Skeletal muscle satellite cell (primary cell): ENCODE measurements around the gene RNF113A.

Experiments
- H3K27me3 ChIP-seq: 2 replicates; pipeline ENCODE4 v1.7.0; 2013; ENCODE audit warnings: low read length; ENCODE audit not compliant: control insufficient read depth, insufficient read depth
- H3K36me3 ChIP-seq: 2 replicates; pipeline ENCODE4 v1.7.0; 2013; ENCODE audit warnings: mild to moderate bottlenecking, control low read depth, low read length; ENCODE audit not compliant: insufficient read depth
- H3K4me1 ChIP-seq: 2 replicates; pipeline ENCODE4 v1.7.0; 2013; ENCODE audit warnings: low read length; ENCODE audit not compliant: control insufficient read depth, insufficient read depth
- H3K4me2 ChIP-seq: 2 replicates; pipeline ENCODE4 v1.7.0; 2013; ENCODE audit warnings: mild to moderate bottlenecking, low read length
- H3K4me3 ChIP-seq: 2 replicates; pipeline ENCODE4 v1.7.0; 2013; ENCODE audit warnings: low read length
- H3K9ac ChIP-seq: 2 replicates; pipeline ENCODE4 v1.7.0; 2013; ENCODE audit warnings: mild to moderate bottlenecking, low read depth, low read length, moderate library complexity
- H3K9me3 ChIP-seq: replicated peaks from 2 replicates; pipeline ENCODE4 v1.7.0; 2013; ENCODE audit warnings: mild to moderate bottlenecking, control low read depth, low read length

Gene RNF113A

DNA sequence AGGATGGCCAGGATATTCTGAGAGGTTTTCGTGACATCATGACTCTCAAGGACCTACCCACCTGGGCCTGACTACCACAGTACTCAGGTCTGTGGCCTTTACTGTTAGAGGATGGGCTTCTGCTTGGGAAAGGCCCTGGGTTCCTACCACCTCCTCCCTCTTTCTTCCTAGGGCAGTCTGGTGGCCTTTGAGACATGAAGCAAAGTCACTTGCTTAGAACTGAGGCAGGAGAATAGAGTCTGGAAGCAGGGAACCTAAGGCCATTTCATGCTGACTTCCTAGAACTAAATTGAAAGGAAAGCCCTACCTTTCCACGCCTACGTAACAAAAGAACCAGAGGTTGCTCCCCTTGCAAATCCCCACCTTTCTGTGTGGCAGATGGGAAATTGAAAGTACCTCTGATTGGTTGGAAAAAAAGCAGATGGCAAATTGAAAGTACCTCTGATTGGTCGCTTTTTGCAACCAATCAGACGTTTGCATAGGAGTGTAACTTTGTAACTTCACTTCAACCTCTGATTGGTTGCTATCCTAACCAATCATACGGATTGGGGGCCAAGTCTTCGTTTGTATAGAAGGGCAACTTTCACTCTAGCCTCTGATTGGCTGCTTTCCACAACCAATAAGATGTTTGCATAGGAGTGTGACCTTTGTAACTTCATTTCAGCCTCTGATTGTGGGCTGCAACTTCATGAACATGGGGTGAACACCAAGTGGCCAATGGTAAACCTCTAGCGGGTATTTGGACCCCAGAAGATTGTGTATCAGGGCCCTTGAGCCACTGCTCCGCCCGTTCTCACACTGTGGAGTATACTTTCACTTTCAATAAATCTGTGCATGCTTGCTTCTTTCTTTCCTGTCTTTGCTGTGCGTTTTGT is 14.3 kb upstream of the RNF113A start:
- Histone ChIP-seq H3K4me3 (no peak overlapping the region), H3K36me3 (no peaks in the 10 kb centered on the region), H3K9ac (no peak overlapping the region), H3K27me3 (no peaks in the 10 kb centered on the region), H3K9me3 (no peaks in the 10 kb centered on the region), H3K4me2 (no peak overlapping the region), H3K4me1 (no peaks in the 10 kb centered on the region)

DNA sequence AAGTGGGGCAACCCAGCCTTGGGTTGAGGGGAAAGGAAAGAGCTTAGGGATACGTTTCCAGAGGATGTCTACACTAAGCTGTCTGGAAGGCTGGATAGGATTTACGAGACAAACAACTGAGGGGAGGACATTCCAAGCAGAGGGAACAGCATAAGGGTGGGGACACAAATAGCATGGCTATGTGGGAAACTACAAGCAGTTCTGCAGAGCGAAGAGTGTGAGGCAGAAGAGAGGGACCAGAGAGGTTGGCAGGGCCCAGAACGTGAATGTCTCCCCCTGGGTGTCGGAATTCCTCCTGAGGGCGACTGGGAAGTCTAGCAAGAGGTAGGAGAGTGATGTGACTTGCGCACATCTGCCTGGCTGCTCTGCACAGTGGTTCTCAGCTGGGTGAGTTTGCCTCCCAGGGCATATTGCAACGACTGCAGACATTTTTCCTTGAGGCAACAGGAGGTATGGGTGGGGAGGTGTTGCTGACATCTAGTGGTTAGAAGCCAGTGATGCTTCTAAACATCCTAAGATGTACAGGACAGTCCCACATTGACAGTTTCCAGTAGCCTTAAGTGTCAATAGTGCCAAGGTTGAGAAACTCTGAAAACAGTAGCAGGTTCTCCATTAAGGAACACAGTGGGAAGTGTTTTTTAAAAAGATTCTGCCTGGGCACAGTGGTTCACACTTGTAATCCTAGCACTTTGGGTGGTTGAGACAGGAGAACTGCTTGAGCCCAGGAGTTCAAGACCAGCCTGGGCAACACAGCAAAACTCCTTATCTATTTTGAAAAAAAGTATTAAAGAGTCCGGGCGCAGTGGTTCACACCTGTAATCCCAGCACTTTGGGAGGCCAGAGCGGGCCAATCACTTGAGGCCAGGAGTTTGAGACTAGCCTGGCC is 9.3 kb upstream of the RNF113A start:
- Histone ChIP-seq H3K36me3 (no peaks in the 10 kb centered on the region), H3K27me3 (no peaks in the 10 kb centered on the region), H3K4me3 (no peak overlapping the region), H3K9me3 (no peaks in the 10 kb centered on the region), H3K4me2 (no peak overlapping the region), H3K9ac (no peak overlapping the region), H3K4me1 (no peaks in the 10 kb centered on the region)

DNA sequence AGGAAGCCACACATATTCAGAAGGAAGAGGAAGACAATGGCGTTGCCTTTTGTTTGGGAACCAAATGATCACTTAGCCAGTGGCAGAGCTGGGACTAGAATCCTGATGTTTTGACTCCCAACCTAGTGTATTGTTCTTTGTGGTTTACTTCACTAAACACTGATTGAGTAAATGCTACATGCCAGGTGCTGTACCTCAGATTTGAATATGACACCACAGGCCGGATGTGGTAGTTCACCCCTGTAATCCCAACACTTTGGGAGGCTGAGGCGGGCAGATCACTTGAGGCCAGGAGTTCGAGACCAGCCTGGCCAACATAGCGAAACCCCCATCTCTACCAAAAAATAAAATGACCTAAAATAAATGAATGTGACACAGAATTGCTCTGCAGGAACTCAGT is 8.5 kb upstream of the RNF113A start:
- Histone ChIP-seq H3K4me1 (no peaks in the 10 kb centered on the region), H3K36me3 (no peaks in the 10 kb centered on the region), H3K4me3 (no peak overlapping the region), H3K9ac (no peak overlapping the region), H3K9me3 (no peaks in the 10 kb centered on the region), H3K4me2 (no peak overlapping the region), H3K27me3 (no peaks in the 10 kb centered on the region)

DNA sequence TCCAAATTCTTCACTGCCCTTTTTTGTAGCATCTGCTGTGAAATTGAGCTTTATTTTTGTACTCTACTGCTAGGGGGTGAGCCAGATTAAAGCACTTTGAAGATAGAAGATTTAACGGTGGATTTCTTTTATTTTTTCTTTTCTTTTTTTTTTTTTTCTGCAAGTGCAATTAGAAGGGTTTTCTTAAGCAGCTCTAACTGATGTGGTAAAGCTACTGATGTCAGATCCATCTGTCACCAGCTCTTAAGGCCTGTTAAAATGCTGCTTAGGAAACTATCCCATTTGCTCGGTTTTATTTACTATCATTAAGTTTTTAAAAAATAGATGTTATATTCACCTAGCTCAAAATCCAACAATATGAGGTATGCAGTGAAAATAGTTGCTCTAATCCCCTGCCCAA is 7.2 kb upstream of the RNF113A start:
- H3K4me2 ChIP-seq = no peak overlapping the region
- H3K4me1 ChIP-seq = no peaks in the 10 kb centered on the region
- H3K9me3 ChIP-seq = no peaks in the 10 kb centered on the region
- no peaks in the 10 kb centered on the region for H3K27me3 ChIP-seq
- no peaks in the 10 kb centered on the region for H3K36me3 ChIP-seq
- H3K4me3 ChIP-seq = no peak overlapping the region
- no peak overlapping the region for H3K9ac ChIP-seq

DNA sequence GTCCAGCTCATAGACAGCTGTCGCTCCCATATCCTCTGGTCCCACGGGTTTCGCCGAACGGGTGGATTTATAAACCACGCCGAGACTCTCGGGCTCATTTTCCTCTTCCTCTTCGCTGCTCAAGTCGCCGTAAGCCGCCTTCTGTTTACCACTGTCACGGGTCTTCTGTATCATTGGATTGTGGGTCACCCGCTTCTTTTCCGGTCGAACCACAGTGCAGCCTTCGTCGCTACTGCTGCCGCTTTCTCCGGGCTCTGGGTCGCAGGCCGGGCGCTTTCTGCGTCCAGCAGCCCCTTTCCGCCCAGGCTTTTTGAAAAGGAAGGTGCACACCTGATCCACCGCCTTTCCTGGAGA is 311 bp downstream of the RNF113A start:
- H3K9ac ChIP-seq = peak overlapping the region; percentile 100
- H3K36me3 ChIP-seq = no peaks in the 10 kb centered on the region
- H3K4me1 ChIP-seq = no peaks in the 10 kb centered on the region
- H3K4me3 ChIP-seq = peak overlapping the region; percentile 94
- H3K27me3 ChIP-seq = no peaks in the 10 kb centered on the region
- H3K9me3 ChIP-seq = no peaks in the 10 kb centered on the region
- peak overlapping the region; percentile 91 for H3K4me2 ChIP-seq

DNA sequence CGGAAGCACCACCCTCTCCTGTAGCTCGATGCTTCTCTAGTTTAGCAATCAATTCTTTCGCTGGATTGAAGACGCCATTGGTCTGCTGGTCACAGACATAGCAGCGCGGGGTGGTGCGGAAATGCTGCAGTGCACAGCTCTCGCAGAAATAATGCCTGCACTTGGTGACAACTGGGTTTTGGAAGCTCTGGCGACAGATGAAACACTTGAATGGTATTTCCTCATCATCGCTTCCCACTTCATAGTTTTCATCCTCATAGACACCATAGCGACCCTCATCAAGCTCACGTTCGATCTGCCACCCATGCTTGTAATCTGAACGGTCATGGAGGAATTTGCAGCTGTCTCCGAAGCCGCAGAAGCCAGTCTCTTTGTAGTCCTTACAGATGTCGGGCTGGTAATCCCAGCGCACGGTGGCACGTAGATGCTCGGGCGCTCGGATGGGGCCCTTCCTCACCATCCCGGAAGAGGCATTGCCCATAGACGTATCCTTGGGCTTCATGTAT is 854 bp downstream of the RNF113A start:
- Histone ChIP-seq H3K27me3 (no peaks in the 10 kb centered on the region), H3K9ac (peak overlapping the region; percentile 100)

DNA sequence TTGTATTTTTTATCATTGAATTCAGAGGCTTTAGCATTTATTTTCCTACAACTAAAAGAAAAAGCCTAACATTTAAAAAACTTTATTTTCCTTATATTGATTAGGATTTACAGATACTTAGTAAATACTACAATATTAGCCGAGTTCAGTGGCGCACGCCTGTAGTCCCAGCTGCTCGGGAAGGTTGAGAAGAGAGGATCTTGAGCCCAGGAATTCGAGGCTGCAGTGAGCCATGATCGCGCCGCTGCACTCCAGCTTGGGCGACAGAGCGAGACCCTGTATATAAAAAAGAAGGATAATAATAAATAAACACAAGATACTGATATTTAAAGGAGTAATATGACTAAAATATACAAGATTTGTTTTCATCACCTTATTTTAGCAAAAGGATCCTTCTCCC is 18.1 kb downstream of the RNF113A start:
- Histone ChIP-seq H3K9me3 (no peaks in the 10 kb centered on the region), H3K4me2 (peak overlapping the region; percentile 83), H3K9ac (peak overlapping the region; percentile 79), H3K36me3 (peaks cover 3% of the 10 kb centered on the region), H3K4me1 (no peaks in the 10 kb centered on the region), H3K4me3 (peak overlapping the region; percentile 69), H3K27me3 (no peaks in the 10 kb centered on the region)

More for the DNA sequence above, 854 bp downstream of the RNF113A start:
- H3K4me3 ChIP-seq = peak overlapping the region; percentile 94
- H3K36me3 ChIP-seq = no peaks in the 10 kb centered on the region
- peak overlapping the region; percentile 91 for H3K4me2 ChIP-seq
- no peaks in the 10 kb centered on the region for H3K4me1 ChIP-seq
- H3K9me3 ChIP-seq = no peaks in the 10 kb centered on the region

DNA sequence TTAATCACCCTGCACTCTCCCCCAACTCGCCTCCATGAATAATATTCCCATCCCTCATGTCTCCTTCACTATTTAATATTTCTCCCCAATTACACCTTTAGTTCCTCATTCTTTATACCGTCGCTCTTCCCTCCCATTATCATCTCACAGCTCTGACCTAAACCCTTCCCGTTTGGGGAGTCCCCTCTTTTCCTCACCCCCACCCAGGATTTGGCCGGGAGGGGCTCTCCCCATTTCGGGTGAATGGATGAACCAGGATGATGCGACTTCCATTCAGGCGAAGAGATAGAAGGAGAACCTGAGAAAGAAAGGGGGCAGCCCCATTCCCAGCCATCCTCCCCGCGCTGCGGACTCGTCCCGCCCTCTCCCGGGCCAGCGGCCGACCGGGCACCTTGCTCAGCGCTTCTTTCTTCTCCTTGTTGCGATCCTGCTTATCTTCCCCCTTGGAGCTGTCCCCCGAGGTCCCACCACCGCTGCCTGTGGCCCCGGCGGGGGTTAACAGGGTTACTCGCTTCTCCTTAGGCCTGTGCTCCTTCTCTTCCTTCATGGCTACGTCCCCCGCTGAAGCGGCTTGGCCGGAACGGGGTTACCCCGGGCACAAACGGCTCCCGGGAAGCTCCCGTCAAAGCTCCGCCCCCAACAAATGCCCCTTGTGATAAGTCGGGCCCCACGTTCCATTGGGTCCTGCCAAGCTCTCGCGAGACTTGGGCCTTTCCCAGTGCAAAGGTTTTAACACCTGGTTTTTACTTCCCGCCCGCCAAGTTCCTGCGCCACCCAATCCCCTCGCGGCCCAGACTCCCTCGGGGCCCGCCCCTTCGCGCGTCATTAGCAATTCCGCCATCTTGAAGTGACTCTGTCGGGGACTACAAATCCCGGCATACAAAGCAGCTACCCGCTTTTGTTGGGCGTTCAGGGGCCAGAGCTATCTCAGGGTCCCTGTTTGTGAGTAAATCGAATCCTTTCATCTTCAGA is 18.9 kb downstream of the RNF113A start, which contains the start of gene UPF3B:
Gene UPF3B (minus strand): TSS at position 582 of the 972 bp plus-strand sequence. CDS start 35 bp downstream, at position 547.
- Histone ChIP-seq H3K9ac (peak within 1 kb of the TSS; percentile 85), H3K27me3 (no peaks in the 10 kb centered on the region), H3K36me3 (peaks cover 3% of the 10 kb centered on the region), H3K4me2 (peak within 1 kb of the TSS; percentile 83), H3K4me3 (peak within 1 kb of the TSS; percentile 82), H3K4me1 (no peaks in the 10 kb centered on the region), H3K9me3 (no peaks in the 10 kb centered on the region)

DNA sequence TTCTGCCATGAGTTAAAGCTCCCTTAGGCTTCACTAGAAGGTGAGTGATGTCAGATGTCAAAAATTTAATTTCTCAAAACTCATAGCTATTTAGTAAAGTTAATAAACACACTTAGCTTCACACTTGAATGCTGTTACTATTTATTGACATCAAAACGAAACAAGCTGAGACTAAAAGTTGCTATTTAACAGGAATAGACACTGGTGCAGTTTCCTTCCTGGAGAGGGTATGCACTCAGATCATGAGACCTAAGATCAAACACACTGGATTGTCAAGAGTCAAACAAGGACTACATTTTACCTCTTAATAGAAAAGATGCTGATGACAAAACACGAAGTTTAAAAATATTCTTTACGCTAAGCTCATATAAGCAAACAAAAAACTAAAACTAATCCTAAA is 37.6 kb downstream of the RNF113A start:
- Histone ChIP-seq H3K4me3 (no peak overlapping the region), H3K4me1 (no peaks in the 10 kb centered on the region), H3K27me3 (no peaks in the 10 kb centered on the region), H3K4me2 (no peak overlapping the region), H3K9me3 (no peaks in the 10 kb centered on the region), H3K9ac (no peak overlapping the region), H3K36me3 (peaks cover 5% of the 10 kb centered on the region)

DNA sequence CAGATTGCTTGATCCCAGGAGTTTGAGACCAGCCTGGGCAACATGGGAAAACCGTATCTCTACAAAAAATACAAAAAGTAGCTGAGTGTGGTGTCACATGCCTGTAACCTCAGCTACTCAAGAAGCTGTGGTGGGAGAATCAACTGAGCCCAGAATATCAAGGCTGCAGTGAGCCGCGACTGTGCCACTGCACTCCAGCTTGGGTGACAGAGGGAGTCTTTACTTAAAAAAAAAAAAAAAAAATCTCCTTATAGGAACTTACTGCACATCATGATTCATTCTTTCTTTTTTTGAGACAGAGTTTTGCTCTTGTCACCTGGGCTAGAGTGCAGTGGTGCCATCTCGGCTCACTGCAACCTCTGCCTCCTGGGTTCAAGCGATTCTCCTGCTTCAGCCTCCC is 43.1 kb downstream of the RNF113A start:
- H3K9me3 ChIP-seq = no peaks in the 10 kb centered on the region
- no peaks in the 10 kb centered on the region for H3K36me3 ChIP-seq
- no peak overlapping the region for H3K4me2 ChIP-seq
- H3K9ac ChIP-seq = no peak overlapping the region
- no peak overlapping the region for H3K4me3 ChIP-seq
- H3K27me3 ChIP-seq = no peaks in the 10 kb centered on the region
- H3K4me1 ChIP-seq = peaks cover 5% of the 10 kb centered on the region
